Epidermal melanocyte (primary cell): ENCODE data around the gene MACROD2.

Experiments
- DNase-seq: peaks from one replicate; pipeline ENCODE4 v3.0.0; 2011; ENCODE audit warnings: low spot score; ENCODE audit not compliant: insufficient read length

MACROD2 gene

GRCh38 chr20:16066571-16066970 lies 2071.3 kb downstream of the MACROD2 start:
- DNase-seq = no peak

- no peak for DNase-seq
These were observed 2074.2 kb downstream of the MACROD2 start for GRCh38 chr20:16069389-16070010.

GRCh38 chr20:16072220-16072619 lies 2076.9 kb downstream of the MACROD2 start:
- DNase-seq = no peak

GRCh38 chr20:16078172-16078898 lies 2083.0 kb downstream of the MACROD2 start:
- DNase-seq = no peak

- DNase-seq = no peak
These were observed 2086.1 kb downstream of the MACROD2 start for GRCh38 chr20:16081421-16081820.

- no peak for DNase-seq
These were observed 2086.8 kb downstream of the MACROD2 start for GRCh38 chr20:16082051-16082550.

GRCh38 chr20:16083639-16084280 lies 2088.4 kb downstream of the MACROD2 start:
- no peak for DNase-seq

GRCh38 chr20:16095226-16095625 lies 2099.9 kb downstream of the MACROD2 start:
- no peak for DNase-seq

- DNase-seq = no peak
These were observed 2101.5 kb downstream of the MACROD2 start for GRCh38 chr20:16096756-16097326.

GRCh38 chr20:16097788-16098187 lies 2102.5 kb downstream of the MACROD2 start:
- DNase-seq = no peak

GRCh38 chr20:16098890-16099639 lies 2103.7 kb downstream of the MACROD2 start:
- no peak for DNase-seq

GRCh38 chr20:16100111-16100510 lies 2104.8 kb downstream of the MACROD2 start:
- no peak for DNase-seq

GRCh38 chr20:16100767-16101166 lies 2105.5 kb downstream of the MACROD2 start:
- no peak for DNase-seq
